H1 (cell line): ENCODE data around the gene GUCY2F. TPM values are rescaled to one million over a fixed set of nuclear protein-coding genes. Genes with fewer than 3 reads are reported as not detected.

Experiments
- CTCF ChIA-PET: fragments of 300-600 bp; sonication (Branson Sonifier 250); formaldehyde crosslinking; loops from one replicate; lab custom pipeline; 2021; ENCODE audit not compliant: partially characterized antibody; lab: Charles Lee
- POLR2A ChIA-PET: fragments of 300-600 bp; sonication (Branson Sonifier 250); formaldehyde crosslinking; loops from one replicate; lab custom pipeline; 2021; ENCODE audit warnings: inconsistent platforms; ENCODE audit not compliant: partially characterized antibody; lab: Charles Lee
- DNase-seq, 2 experiments: peaks; one replicate each; pipeline versions ENCODE4 v3.0.0 to v3.0.0-alpha.2; 2010 to 2022; ENCODE audit warnings: low spot score in 2 of 2, low read depth in 1 of 2, mixed read lengths in 1 of 2
- FAIRE-seq: peaks from 2 replicates; lab custom pipeline; 2011; peaks lifted over from hg19 to GRCh38; lab: Jason Lieb, UNC
- H2AFZ ChIP-seq: 2 replicates; pipeline ENCODE4 v1.8.1; 2012; ENCODE audit warnings: low read length, inconsistent platforms
- H2AK5ac ChIP-seq: 2 replicates; pipeline ENCODE4 v1.6.1; 2013; ENCODE audit warnings: low read depth, low read length
- H2BK120ac ChIP-seq: replicated peaks from 2 replicates; pipeline ENCODE3; 2013; ENCODE audit warnings: low read depth, low read length, inconsistent platforms
- H2BK12ac ChIP-seq: 2 replicates; pipeline ENCODE4 v1.6.1; 2013; ENCODE audit warnings: low read depth, low read length
- H2BK15ac ChIP-seq: 2 replicates; pipeline ENCODE4 v1.6.1; 2013; ENCODE audit warnings: low read length
- H2BK20ac ChIP-seq: 2 replicates; pipeline ENCODE4 v1.6.1; 2013; ENCODE audit warnings: low read length
- H2BK5ac ChIP-seq: 2 replicates; pipeline ENCODE4 v1.6.1; 2013; ENCODE audit warnings: low read depth, low read length
- H3K14ac ChIP-seq: 2 replicates; pipeline ENCODE4 v1.6.1; 2013; ENCODE audit warnings: inconsistent platforms; ENCODE audit not compliant: insufficient read length
- H3K18ac ChIP-seq: 2 replicates; pipeline ENCODE4 v1.6.1; 2013; ENCODE audit warnings: low read length; ENCODE audit errors: extremely low read depth
- H3K23ac ChIP-seq: 2 replicates; pipeline ENCODE4 v1.6.1; 2013; ENCODE audit warnings: inconsistent platforms; ENCODE audit not compliant: insufficient read length
- H3K23me2 ChIP-seq: 2 replicates; pipeline ENCODE4 v1.6.1; 2013; ENCODE audit warnings: low read depth, low read length
- H3K27ac ChIP-seq: 2 replicates; pipeline ENCODE4 v1.6.1; 2011; ENCODE audit warnings: low read depth, low read length, inconsistent platforms
- H3K27me3 ChIP-seq, 4 experiments: replicated peaks in 1 of 4; 1 replicate in 1 of 4; 2 replicates in 3 of 4; pipeline versions ENCODE4 v1.6.1 to v1.8.1; 2011 to 2013; ENCODE audit warnings: low read length in 3 of 4, mild to moderate bottlenecking in 3 of 4, inconsistent platforms in 2 of 4, mixed read lengths in 2 of 4, moderate library complexity in 1 of 4; ENCODE audit not compliant: control insufficient read depth in 3 of 4, insufficient read depth in 3 of 4; ENCODE audit errors: extremely low read depth in 1 of 4
- H3K36me3 ChIP-seq, 4 experiments: 2 replicates each; pipeline versions ENCODE4 v1.6.1 to v1.8.1; 2011 to 2013; ENCODE audit warnings: mild to moderate bottlenecking in 4 of 4, low read length in 3 of 4, moderate library complexity in 2 of 4, control low read depth in 1 of 4, inconsistent platforms in 1 of 4; ENCODE audit not compliant: insufficient read depth in 4 of 4, control insufficient read depth in 2 of 4
- H3K4ac ChIP-seq: replicated peaks from 2 replicates; pipeline ENCODE3; 2013; ENCODE audit warnings: low read length, low read depth, mixed read lengths, inconsistent platforms; ENCODE audit not compliant: insufficient read length
- H3K4me1 ChIP-seq, 4 experiments: replicated peaks in 1 of 4; 1 replicate in 1 of 4; 2 replicates in 3 of 4; pipeline versions ENCODE4 v1.6.1 to v1.8.1; 2011 to 2013; ENCODE audit warnings: low read length in 3 of 4, inconsistent platforms in 2 of 4, mixed read lengths in 1 of 4; ENCODE audit not compliant: insufficient read depth in 4 of 4, control insufficient read depth in 3 of 4
- H3K4me2 ChIP-seq, 2 experiments: 2 replicates each; pipeline versions ENCODE4 v1.6.1 to v1.8.1; 2011 to 2013; ENCODE audit warnings: low read depth in 2 of 2, low read length in 2 of 2, control low read depth in 1 of 2, inconsistent platforms in 1 of 2, mild to moderate bottlenecking in 1 of 2; ENCODE audit not compliant: insufficient read depth in 1 of 2
- H3K4me3 ChIP-seq, 4 experiments: fragments of 200-600, 300-600 bp in 1 of 4; sonication (generic), shearing (Covaris generic), sonication (Bioruptor Twin) in 1 of 4; 2 replicates each; pipeline versions ENCODE4 v1.5.1 to v1.8.1; 2011 to 2016; ENCODE audit warnings: low read length in 4 of 4, low read depth in 3 of 4, control low read depth in 2 of 4, inconsistent platforms in 2 of 4, mild to moderate bottlenecking in 2 of 4, mixed read lengths in 1 of 4, moderate library complexity in 1 of 4; ENCODE audit not compliant: insufficient read depth in 2 of 4; ENCODE audit errors: extremely low read depth in 1 of 4
- H3K56ac ChIP-seq: replicated peaks from 2 replicates; pipeline ENCODE3; 2013; ENCODE audit warnings: low read depth, mild to moderate bottlenecking, mixed read lengths, low read length, inconsistent platforms; ENCODE audit not compliant: insufficient read length
- H3K79me1 ChIP-seq: 2 replicates; pipeline ENCODE4 v1.6.1; 2013; ENCODE audit warnings: low read depth, low read length, control low read depth
- H3K79me2 ChIP-seq, 2 experiments: 2 replicates each; pipeline versions ENCODE4 v1.6.1 to v1.8.1; 2012 to 2013; ENCODE audit warnings: low read length in 2 of 2, mild to moderate bottlenecking in 2 of 2, inconsistent platforms in 1 of 2; ENCODE audit not compliant: insufficient read depth in 2 of 2, control insufficient read depth in 1 of 2
- H3K9ac ChIP-seq, 4 experiments: replicated peaks in 1 of 4; 1 replicate in 1 of 4; 2 replicates in 3 of 4; pipeline versions ENCODE4 v1.6.1 to v1.8.1; 2011 to 2013; ENCODE audit warnings: low read depth in 3 of 4, low read length in 3 of 4, control low read depth in 2 of 4, mild to moderate bottlenecking in 2 of 4, moderate library complexity in 2 of 4, inconsistent platforms in 1 of 4; ENCODE audit errors: extremely low read depth in 1 of 4
- H3K9me3 ChIP-seq, 2 experiments: 2 replicates each; pipeline versions ENCODE4 v1.6.1 to v1.8.1; 2012 to 2013; ENCODE audit warnings: mild to moderate bottlenecking in 2 of 2, moderate library complexity in 2 of 2, control low read depth in 1 of 2, inconsistent platforms in 1 of 2, low read depth in 1 of 2, low read length in 1 of 2, mixed read lengths in 1 of 2; ENCODE audit not compliant: insufficient read depth in 2 of 2
- H4K20me1 ChIP-seq, 2 experiments: replicated peaks in 1 of 2; 2 replicates each; pipeline versions ENCODE3 to v1.8.1; 2011 to 2013; ENCODE audit warnings: inconsistent platforms in 2 of 2, low read length in 2 of 2, mild to moderate bottlenecking in 1 of 2; ENCODE audit not compliant: insufficient read depth in 2 of 2, control insufficient read depth in 1 of 2
- H4K5ac ChIP-seq: 2 replicates; pipeline ENCODE4 v1.6.1; 2013; ENCODE audit warnings: low read length, low read depth, mixed read lengths, inconsistent platforms; ENCODE audit not compliant: insufficient read length
- H4K8ac ChIP-seq: 2 replicates; pipeline ENCODE4 v1.8.0; 2013; ENCODE audit warnings: mild to moderate bottlenecking, moderate library complexity, low read length, inconsistent platforms; ENCODE audit not compliant: insufficient read depth; ENCODE audit errors: extremely low read depth
- H4K91ac ChIP-seq: replicated peaks from 2 replicates; pipeline ENCODE3; 2013; ENCODE audit warnings: low read length, mixed read lengths, inconsistent platforms; ENCODE audit not compliant: insufficient read length
- BACH1 ChIP-seq: IDR thresholded peaks from 2 replicates; pipeline ENCODE4 v1.6.1; 2012; ENCODE audit warnings: low read length, improper control_type of control experiment
- CBX8 ChIP-seq: fragments of 300-800, 300-1000 bp; sonication (generic); IDR thresholded peaks from 2 replicates; pipeline ENCODE4 v1.7.1; 2016; ENCODE audit warnings: low read depth, low read length, borderline replicate concordance
- CHD1 ChIP-seq: IDR thresholded peaks from 2 replicates; pipeline ENCODE4 v1.6.1; 2012; ENCODE audit warnings: low read depth, low read length, improper control_type of control experiment
- CTBP2 ChIP-seq: IDR thresholded peaks from 2 replicates; pipeline ENCODE4 v1.7.0; 2011; ENCODE audit warnings: borderline replicate concordance, mild to moderate bottlenecking, moderate library complexity, mixed read lengths, low read length; ENCODE audit not compliant: insufficient read depth, insufficient read length
- GABPA ChIP-seq: IDR thresholded peaks from 2 replicates; pipeline ENCODE4 v1.6.1; 2011; ENCODE audit warnings: mild to moderate bottlenecking, low read length, moderate library complexity, borderline replicate concordance; ENCODE audit not compliant: insufficient read depth
- KDM4A ChIP-seq: IDR thresholded peaks from one replicate; pipeline ENCODE4 v1.7.1; 2012; ENCODE audit warnings: low read depth, mild to moderate bottlenecking, moderate library complexity, low read length, inconsistent platforms; ENCODE audit not compliant: severe bottlenecking
- PHF8 ChIP-seq: fragments of 200-600 bp; sonication (generic); conservative IDR thresholded peaks from 2 replicates; pipeline ENCODE4 v1.7.1; 2012; ENCODE audit warnings: low read depth, mild to moderate bottlenecking, inconsistent platforms, low read length, moderate library complexity
- RAD21 ChIP-seq, 2 experiments: IDR thresholded peaks in 1 of 2; conservative IDR thresholded peaks in 1 of 2; 2 replicates each; pipeline ENCODE4 v1.6.1; 2011; ENCODE audit warnings: low read depth in 2 of 2, low read length in 2 of 2, improper control_type of control experiment in 1 of 2, inconsistent platforms in 1 of 2, mild to moderate bottlenecking in 1 of 2, moderate library complexity in 1 of 2
- RXRA ChIP-seq: IDR thresholded peaks from 2 replicates; pipeline ENCODE4 v1.6.1; 2011; ENCODE audit warnings: low read depth, mild to moderate bottlenecking, low read length, moderate library complexity; ENCODE audit not compliant: insufficient read depth
- SAP30 ChIP-seq: fragments of 300-600 bp; sonication (generic); IDR thresholded peaks from 2 replicates; pipeline ENCODE4 v1.7.1; 2012; ENCODE audit warnings: low read length, moderate library complexity, mild to moderate bottlenecking, inconsistent platforms; ENCODE audit not compliant: insufficient read depth, insufficient replicate concordance
- SIX5 ChIP-seq: IDR thresholded peaks from 2 replicates; pipeline ENCODE4 v1.6.1; 2011; ENCODE audit warnings: mild to moderate bottlenecking, low read depth, low read length
- TAF7 ChIP-seq: optimal IDR thresholded peaks from 2 replicates; pipeline ENCODE3; 2011; ENCODE audit warnings: low read depth, mild to moderate bottlenecking, inconsistent platforms, low read length, moderate library complexity, borderline replicate concordance
- YY1 ChIP-seq: IDR thresholded peaks from 2 replicates; pipeline ENCODE4 v1.6.1; 2011; ENCODE audit warnings: low read depth, mild to moderate bottlenecking, low read length
- ZNF274 ChIP-seq: IDR thresholded peaks from 2 replicates; pipeline ENCODE4 v1.7.0; 2012; ENCODE audit warnings: low read length, borderline replicate concordance; ENCODE audit errors: extremely low read depth
- WGBS, 2 experiments: shearing (Covaris generic) in 1 of 2; methylation state at CpG; one replicate each; pipeline versions ENCODE4 v1.1.6 to v1.1.7; 2013 to 2015; ENCODE audit warnings: low lambda C conversion rate in 2 of 2, mixed read lengths in 2 of 2, inconsistent platforms in 1 of 2, low coverage in 1 of 2, missing lambda C conversion rate in 1 of 2; ENCODE audit not compliant: insufficient replicate concordance in 2 of 2, insufficient coverage in 1 of 2, insufficient read length in 1 of 2; ENCODE audit errors: extremely low coverage in 1 of 2, missing lambda C conversion rate in 1 of 2; 5-methylcytosine and 5-hydroxymethylcytosine counted together
- polyA plus RNA-seq, 7 experiments: library from polyadenylated mRNA; depleted of rRNA in 3 of 7; stranded (reverse) in 5 of 7; unstranded in 2 of 7; fragments of >200 nt in 5 of 7; fragments of 200-250 nt in 2 of 7; gene quantifications; 1 replicate in 5 of 7; 2 replicates in 1 of 7; 4 replicates in 1 of 7; pipeline versions ENCODE4 v1.2.1 to v1.2.3, GENCODE V29; 2011 to 2013; ENCODE audit warnings: missing spikeins in 2 of 7, mixed read lengths in 2 of 7
- total RNA-seq: library from RNA; stranded (reverse); fragmentation: NEBNext Ultra II Directional; extraction: Animal tissue kit (Norgen Biotek cat#: 25700); gene quantifications from 2 replicates; pipeline ENCODE4 v1.2.1, GENCODE V29; 2021

GUCY2F gene
- total and polyA plus RNA-seq, 2 of the 8 experiments (the other 6 are each of a cell fraction or from before 2014, with no cell fraction given) = 0.02 TPM; not detected in 1

DNA sequence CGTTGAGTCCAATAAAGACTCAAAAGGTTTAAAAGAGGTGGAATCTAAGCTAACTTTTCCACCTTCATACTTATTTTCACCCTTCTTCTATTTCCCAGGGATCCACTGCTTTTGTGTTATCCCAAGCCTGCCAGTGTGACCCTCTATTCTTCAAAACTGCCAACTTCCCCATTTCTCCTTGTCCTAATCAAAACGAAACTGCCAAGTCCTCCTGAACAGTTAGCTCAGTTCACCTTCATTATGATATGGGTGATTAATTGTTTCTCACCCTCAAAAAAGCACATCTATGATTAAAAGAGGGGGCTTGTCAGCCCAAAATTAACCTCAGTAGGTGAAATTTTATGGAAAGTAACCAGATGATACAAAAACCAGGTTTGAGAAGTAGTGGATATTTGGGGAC lies 108.4 kb downstream of the GUCY2F start:
- H3K79me1 ChIP-seq = no peaks in the 10 kb centered on the region
- no peak overlapping the region for H3K14ac ChIP-seq
- CTCF ChIA-PET = no interaction called here
- H2AFZ ChIP-seq = no peak overlapping the region
- no peak overlapping the region for H2BK12ac ChIP-seq
- POLR2A ChIA-PET = no interaction called here
- H3K9ac ChIP-seq = no peak overlapping the region
- no peaks in the 10 kb centered on the region for H4K20me1 ChIP-seq
- no peak overlapping the region for H3K4me3 ChIP-seq
- H2BK15ac ChIP-seq = no peak overlapping the region
- H4K8ac ChIP-seq = no peak overlapping the region
- H3K9me3 ChIP-seq = no peaks in the 10 kb centered on the region
- H3K79me2 ChIP-seq = no peaks in the 10 kb centered on the region
- no peak overlapping the region for H3K4me2 ChIP-seq
- H3K56ac ChIP-seq = no peak overlapping the region
- H3K23me2 ChIP-seq = no peaks in the 10 kb centered on the region
- H2BK20ac ChIP-seq = no peak overlapping the region
- H3K36me3 ChIP-seq = no peaks in the 10 kb centered on the region
- no peak overlapping the region for H2BK5ac ChIP-seq
- no peak overlapping the region for H4K5ac ChIP-seq
- no peaks in the 10 kb centered on the region for H3K27me3 ChIP-seq
- H3K4ac ChIP-seq = no peak overlapping the region
- FAIRE-seq (no peak), DNase-seq (no peak)
- peaks cover 0 to 5% (median 1%) of the 10 kb centered on the region in 4 experiments; a peak in 1 of 7 replicates for H3K4me1 ChIP-seq
- H3K18ac ChIP-seq = no peak overlapping the region
- no peak overlapping the region for H4K91ac ChIP-seq
- no peak overlapping the region for H2AK5ac ChIP-seq
- H2BK120ac ChIP-seq = no peak overlapping the region
- no peak overlapping the region for H3K27ac ChIP-seq
- 95% methylated on average over 2 of the region's 2 CpGs; no CpG with 5 or more reads in 1 of the 2 experiments for WGBS, 2 experiments
- no peak overlapping the region for H3K23ac ChIP-seq
- TF ChIP-seq PHF8 (no peak), ZNF274 (no peak), CBX8 (no peak), RAD21 (IDR thresholded peaks at IDR 0.05 in 1 of 2, conservative IDR thresholded peaks at IDR 0.05 in 1 of 2; ENCODE audit: low read depth in 2 of 2, low read length in 2 of 2) (no peak), GABPA (no peak), YY1 (no peak), BACH1 (no peak), SAP30 (no peak), SIX5 (no peak), RXRA (no peak), TAF7 (no peak), CTBP2 (no peak), CHD1 (no peak), KDM4A (no peak)
